Left cardiac atrium (tissue), 4 donors: ENCODE data around the gene TYMP. TPM values are rescaled to one million over a fixed set of nuclear protein-coding genes. Genes with fewer than 3 reads are reported as not detected.

Source experiments
- ATAC-seq, 2 donors: fragments of 200-7000 bp; cut with Tn5 transposase; one replicate each; pipeline ENCODE4 v1.9.1; 2020; ENCODE audit warnings: mild to moderate bottlenecking in 2 of 2, moderate library complexity in 2 of 2
- DNase-seq: peaks from one replicate; pipeline ENCODE4 v3.0.0-alpha.2; 2020
- intact Hi-C, 2 donors: fragments of 100-400 bp; cut with DNase I; formaldehyde crosslinking; loops; one replicate each; pipeline versions ENCODE4 v1.14.1 to v1.15.1; 2022 to 2023
- total RNA-seq, 2 donors: library from RNA; stranded (reverse); fragmentation: NEBNext Ultra II Directional; extraction: Animal tissue kit (Norgen Biotek cat#: 25700); gene quantifications; one replicate each; pipeline ENCODE4 v1.2.1, GENCODE V29; 2021
- donor health status: DM: no; HTN: yes; CAD: no.
- donor health status: DM: no; HTN: yes; CAD: no; lungs with severe emphysema.
- donor health status: DM: yes; HTN: yes; CAD: no.
- donor health status: Dilated cardiomyopathy.

TYMP gene
- total RNA-seq, 2 donors from 2014 or later = 27.9 to 67.1 TPM

- DNase-seq (no peak), ATAC-seq (no peak)
- intact Hi-C loops = no loop called here
Observed at GRCh38 chr22:50517495-50518260, 12.1 kb downstream of the TYMP start.

DNA sequence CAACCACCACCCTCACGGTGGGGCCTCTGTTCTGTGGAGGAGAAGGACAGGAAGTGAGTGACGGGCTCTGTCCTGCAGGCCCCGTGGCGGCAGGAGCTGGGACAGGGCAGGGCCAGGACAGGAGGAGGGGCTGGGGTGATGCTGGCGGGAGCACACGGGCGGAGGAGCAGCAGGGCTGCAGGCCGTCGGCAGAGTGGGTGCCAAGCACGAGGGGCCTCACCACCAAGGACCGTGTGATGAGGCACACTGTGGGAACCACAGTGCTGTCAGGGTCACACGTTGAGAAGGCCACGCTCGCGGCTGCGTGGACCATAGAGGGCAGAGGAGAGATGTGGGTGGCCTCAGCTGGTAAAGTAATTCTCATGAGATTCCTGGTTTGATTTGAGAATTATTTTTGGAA lies 12.9 kb downstream of the TYMP start:
- ATAC-seq (no peak), DNase-seq (no peak)
- intact Hi-C loops = no loop called here

GRCh38 chr22:50516068-50516467 lies 13.7 kb downstream of the TYMP start:
- no peak for ATAC-seq
- DNase-seq = no peak
- intact Hi-C loops = no loop called here

DNA sequence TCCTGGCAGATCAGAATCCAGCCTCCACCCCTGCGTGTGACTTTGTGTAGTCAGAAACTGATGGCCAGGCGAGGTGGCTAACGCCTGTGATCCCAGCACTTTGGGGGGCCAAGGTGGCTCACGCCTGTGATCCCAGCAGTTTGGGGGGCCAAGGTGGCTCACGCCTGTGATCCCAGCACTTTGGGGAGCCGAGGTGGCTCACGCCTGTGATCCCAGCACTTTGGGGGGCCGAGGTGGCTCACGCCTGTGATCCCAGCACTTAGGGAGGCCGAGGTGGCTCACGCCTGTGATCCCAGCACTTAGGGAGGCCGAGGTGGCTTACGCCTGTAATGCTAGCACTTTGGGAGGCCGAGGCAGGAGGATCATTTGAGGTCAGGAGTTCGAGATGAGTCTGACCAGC lies 16.6 kb downstream of the TYMP start:
- no peak for ATAC-seq
- intact Hi-C loops = no loop called here
- DNase-seq = no peak

- no peak for DNase-seq
- intact Hi-C loops = loop anchor here in 1 of 2 donors (10.0 kb wide), 1 partner anchor 264 kb away; the partner anchor contains the start of gene TUBGCP6
Observed at GRCh38 chr22:50508897-50509296, 20.9 kb downstream of the TYMP start.

GRCh38 chr22:50507991-50508884 lies 21.6 kb downstream of the TYMP start, which contains the start of gene NCAPH2:
TSS of gene NCAPH2 (plus strand) at chr22:50508224. CDS start at chr22:50508338, 114 bp downstream.
- intact Hi-C loops = loop anchor here in 1 of 2 donors (10.0 kb wide), 1 partner anchor 263 kb away; the partner anchor contains the start of gene TUBGCP6
- peak; percentile 96 for DNase-seq
- ATAC-seq = peak; percentile 80 to 85

More at GRCh38 chr22:50508897-50509296, 20.9 kb downstream of the TYMP start:
- no peak for ATAC-seq

DNA sequence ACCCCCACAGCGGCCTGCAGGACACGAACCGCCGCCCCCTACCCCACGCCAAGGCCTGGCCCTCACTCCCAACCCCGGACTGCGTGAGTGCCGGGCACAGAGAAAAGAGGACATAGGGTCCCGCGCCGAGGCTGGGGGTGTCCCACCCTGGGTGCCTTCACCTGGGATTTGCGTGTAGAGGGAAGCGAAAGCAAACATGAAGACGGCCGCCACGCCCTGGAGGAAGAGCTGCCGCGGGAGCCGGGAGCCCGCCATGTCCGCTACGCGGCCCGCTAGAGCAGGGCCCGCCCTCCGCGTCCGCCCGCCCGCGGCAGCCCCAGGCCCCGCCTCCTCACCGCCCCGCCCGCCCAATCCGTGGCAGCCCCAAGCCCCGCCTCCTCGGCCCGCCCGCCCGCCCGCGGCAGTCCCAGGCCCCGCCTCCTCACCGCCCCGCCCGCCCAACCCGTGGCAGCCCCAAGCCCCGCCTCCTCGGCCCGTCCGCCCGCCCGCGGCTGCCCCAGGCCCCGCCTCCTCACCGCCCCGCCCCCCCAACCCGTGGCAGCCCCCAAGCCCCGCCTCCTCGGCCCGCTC lies 22.3 kb downstream of the TYMP start, which contains the start of gene LMF2:
Gene LMF2 (minus strand): TSS at position 282 of the 570 bp plus-strand sequence. CDS start 27 bp downstream, at position 255.
- intact Hi-C loops = loop anchor here in 1 of 2 donors (10.0 kb wide), 1 partner anchor 263 kb away; the partner anchor contains the start of gene TUBGCP6
- ATAC-seq (peak; percentile 84 to 88), DNase-seq (peak; percentile 91)

- intact Hi-C loops = loop anchor here in 1 of 2 donors (10.0 kb wide), 1 partner anchor 262 kb away; the partner anchor contains the start of gene TUBGCP6
- ATAC-seq (peak in 1 of 2 donors; percentile 12), DNase-seq (no peak)
Observed at GRCh38 chr22:50506611-50507420, 23.0 kb downstream of the TYMP start.

DNA sequence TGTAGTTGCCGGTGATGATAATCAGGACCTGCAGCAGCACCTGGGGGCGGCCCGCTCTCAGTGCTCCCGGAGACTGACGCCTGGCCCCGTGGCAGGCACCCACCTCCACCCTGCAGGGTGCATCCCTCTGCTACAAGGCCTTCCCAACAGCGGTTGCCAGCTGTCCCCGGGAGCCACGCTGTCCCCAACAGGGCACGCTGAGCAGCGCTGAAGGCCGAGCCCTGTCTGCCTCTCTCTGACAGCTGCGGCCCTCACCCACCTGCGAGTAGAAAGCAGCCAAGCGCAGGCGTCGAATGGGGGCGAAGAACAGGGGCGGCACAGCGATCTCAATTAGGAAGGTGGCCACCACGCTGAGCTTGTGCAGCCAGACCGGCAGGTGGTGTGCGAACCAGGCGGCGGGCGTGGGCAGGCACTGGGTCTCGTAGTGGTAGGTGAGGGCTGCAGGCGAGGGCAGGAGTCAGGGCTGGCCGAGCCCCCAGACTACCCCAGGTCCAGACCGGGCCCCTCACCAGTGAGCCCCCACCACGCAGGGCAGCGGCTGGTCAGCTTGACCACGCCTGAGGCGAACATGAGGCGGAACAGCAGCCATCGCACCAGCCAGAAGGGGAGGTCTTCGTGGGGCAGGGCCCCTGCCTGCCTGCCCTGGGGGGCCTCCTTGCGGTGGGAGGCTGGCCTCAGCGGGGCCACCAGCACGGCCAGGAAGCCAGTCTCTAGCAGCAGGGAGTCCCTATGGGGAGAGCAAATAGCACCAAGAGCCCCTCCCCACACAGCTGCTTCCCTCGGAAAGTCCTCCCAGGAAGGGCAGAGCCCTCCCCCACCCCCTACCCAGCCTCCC lies 23.8 kb downstream of the TYMP start:
- no peak for DNase-seq
- intact Hi-C loops = loop anchor here in 1 of 2 donors (10.0 kb wide), 1 partner anchor 261 kb away; the partner anchor contains the start of gene TUBGCP6
- no peak for ATAC-seq

- no peak for DNase-seq
- ATAC-seq = no peak
- intact Hi-C loops = loop anchor here in 1 of 2 donors (10.0 kb wide), 1 partner anchor 261 kb away; the partner anchor contains the start of gene TUBGCP6
Observed at GRCh38 chr22:50505276-50505775, 24.5 kb downstream of the TYMP start.

GRCh38 chr22:50504369-50505211 lies 25.2 kb downstream of the TYMP start:
- DNase-seq (no peak), ATAC-seq (no peak)
- intact Hi-C loops = loop anchor here in 1 of 2 donors (10.0 kb wide), 1 partner anchor 260 kb away; the partner anchor contains the start of gene TUBGCP6

DNA sequence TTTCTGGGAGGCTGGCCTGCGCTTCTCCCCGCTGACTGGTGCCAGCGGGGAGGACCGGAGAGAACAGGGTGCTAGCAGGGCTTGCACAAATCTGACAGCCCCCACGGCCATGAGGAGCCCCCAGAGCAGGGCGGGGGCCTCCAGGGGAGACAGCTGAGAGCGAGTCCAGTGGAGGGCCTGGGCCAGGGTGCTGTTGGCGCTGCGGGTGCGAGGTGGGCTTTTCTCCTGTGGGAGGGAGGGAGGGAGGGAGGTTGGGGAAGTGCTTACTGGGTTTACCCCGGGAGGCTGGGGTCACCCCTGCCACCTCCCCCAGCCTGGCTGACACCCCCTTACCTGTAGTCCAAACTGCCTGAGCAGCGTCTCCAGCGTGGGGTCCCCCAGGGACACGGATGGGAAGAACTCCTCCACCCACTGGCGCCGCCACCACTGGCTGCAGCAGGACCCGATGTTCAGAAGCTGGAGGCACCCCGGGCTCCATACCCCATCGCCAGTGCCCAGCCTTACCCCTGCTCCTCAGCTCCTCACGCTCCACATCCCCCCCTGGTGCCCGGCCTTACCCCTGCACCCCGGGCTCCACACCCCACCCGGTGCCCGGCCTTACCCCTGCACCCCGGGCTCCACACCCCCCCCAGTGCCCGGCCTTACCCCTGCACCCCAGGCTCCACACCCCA lies 26.2 kb downstream of the TYMP start:
- intact Hi-C loops = loop anchor here in 1 of 2 donors (10.0 kb wide), 1 partner anchor 259 kb away; the partner anchor contains the start of gene TUBGCP6
- ATAC-seq (no peak), DNase-seq (no peak)

- intact Hi-C loops = loop anchor here in 1 of 2 donors (10.0 kb wide), 1 partner anchor 258 kb away; the partner anchor contains the start of gene TUBGCP6
- DNase-seq (no peak), ATAC-seq (no peak)
Observed at GRCh38 chr22:50502628-50503474, 27.0 kb downstream of the TYMP start.

DNA sequence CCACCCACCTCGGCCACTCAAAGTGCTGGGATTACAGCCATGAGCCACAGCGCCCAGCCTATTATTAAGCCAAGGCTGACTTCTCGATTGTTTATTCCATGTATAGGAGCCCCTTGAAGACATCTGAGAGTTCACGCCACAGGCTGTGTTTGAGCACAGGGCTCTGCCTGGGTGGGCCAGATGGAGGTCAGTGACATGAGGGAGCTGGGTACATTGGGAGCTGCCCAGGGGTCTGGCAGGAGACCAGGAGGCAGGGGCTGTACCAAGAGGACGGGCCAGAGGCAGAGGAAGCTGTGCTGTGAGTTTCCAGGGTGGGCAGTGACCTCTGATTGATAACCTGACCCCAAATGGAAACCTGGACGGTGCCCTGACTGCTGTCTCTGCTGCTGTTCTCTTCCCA lies 27.7 kb downstream of the TYMP start:
- ATAC-seq (no peak), DNase-seq (no peak)
- intact Hi-C loops = loop anchor here in 1 of 2 donors (10.0 kb wide), 1 partner anchor 257 kb away; the partner anchor contains the start of gene TUBGCP6
